C1 segment of cervical spinal cord (tissue), 14 donors: ENCODE measurements around the gene TRIM65.
"Not testable (repeated sequence)": the region's sequence is repeated elsewhere in the genome, so short reads cannot be mapped to it uniquely, and the experiment has no call there.

Experiments used
- DNase-seq, 14 donors: peaks; one replicate each; lab custom pipeline; 2025; lab: John Stamatoyannopoulos, UW

TRIM65 gene

GRCh38 chr17:75897160-75898019, 639 bp upstream of the TRIM65 start:
- DNase-seq = peak in 7 of 14 donors; percentile 36 to 78 (median 67)

GRCh38 chr17:75895370-75896155, 1.2 kb downstream of the TRIM65 start:
- peak in 2 of 14 donors; percentile 20 to 33 for DNase-seq

GRCh38 chr17:75894049-75894733, 2.6 kb downstream of the TRIM65 start:
- peak in 1 of 14 donors; percentile 25 for DNase-seq

GRCh38 chr17:75893305-75894048, 3.3 kb downstream of the TRIM65 start:
- DNase-seq = no peak

GRCh38 chr17:75892556-75893224, 4.1 kb downstream of the TRIM65 start:
- DNase-seq = peak in 6 of 14 donors; percentile 27 to 71 (median 54)

- no peak for DNase-seq
These were observed 4.9 kb downstream of the TRIM65 start for GRCh38 chr17:75891605-75892555.

GRCh38 chr17:75891022-75891604, 5.6 kb downstream of the TRIM65 start:
- DNase-seq = no peak

- DNase-seq = no peak
These were observed 7.3 kb downstream of the TRIM65 start for GRCh38 chr17:75889454-75889853.

- DNase-seq = no peak
These were observed 8.3 kb downstream of the TRIM65 start for GRCh38 chr17:75888484-75888883.

- DNase-seq = not testable (repeated sequence)
These were observed 10.9 kb downstream of the TRIM65 start for GRCh38 chr17:75885860-75886259.

GRCh38 chr17:75885431-75885830, 11.3 kb downstream of the TRIM65 start:
- no peak for DNase-seq

- DNase-seq = no peak
These were observed 14.9 kb downstream of the TRIM65 start for GRCh38 chr17:75881678-75882454.

GRCh38 chr17:75880266-75880665, 16.5 kb downstream of the TRIM65 start:
- DNase-seq = no peak

GRCh38 chr17:75878174-75878998, 18.4 kb downstream of the TRIM65 start, which contains the start of gene TRIM47:
TRIM47 (minus strand) TSS chr17:75878581; CDS start chr17:75878548, 33 bp downstream.
- DNase-seq = peak in 12 of 14 donors; percentile 32 to 75 (median 46)

GRCh38 chr17:75877752-75878173, 19.0 kb downstream of the TRIM65 start:
- peak in 9 of 14 donors; percentile 28 to 78 (median 63) for DNase-seq

GRCh38 chr17:75876938-75877751, 19.6 kb downstream of the TRIM65 start:
- DNase-seq = peak in 13 of 14 donors; percentile 41 to 92 (median 80)
